Measurements from ENCODE around the gene NOTCH1.

NOTCH1 gene

DNA sequence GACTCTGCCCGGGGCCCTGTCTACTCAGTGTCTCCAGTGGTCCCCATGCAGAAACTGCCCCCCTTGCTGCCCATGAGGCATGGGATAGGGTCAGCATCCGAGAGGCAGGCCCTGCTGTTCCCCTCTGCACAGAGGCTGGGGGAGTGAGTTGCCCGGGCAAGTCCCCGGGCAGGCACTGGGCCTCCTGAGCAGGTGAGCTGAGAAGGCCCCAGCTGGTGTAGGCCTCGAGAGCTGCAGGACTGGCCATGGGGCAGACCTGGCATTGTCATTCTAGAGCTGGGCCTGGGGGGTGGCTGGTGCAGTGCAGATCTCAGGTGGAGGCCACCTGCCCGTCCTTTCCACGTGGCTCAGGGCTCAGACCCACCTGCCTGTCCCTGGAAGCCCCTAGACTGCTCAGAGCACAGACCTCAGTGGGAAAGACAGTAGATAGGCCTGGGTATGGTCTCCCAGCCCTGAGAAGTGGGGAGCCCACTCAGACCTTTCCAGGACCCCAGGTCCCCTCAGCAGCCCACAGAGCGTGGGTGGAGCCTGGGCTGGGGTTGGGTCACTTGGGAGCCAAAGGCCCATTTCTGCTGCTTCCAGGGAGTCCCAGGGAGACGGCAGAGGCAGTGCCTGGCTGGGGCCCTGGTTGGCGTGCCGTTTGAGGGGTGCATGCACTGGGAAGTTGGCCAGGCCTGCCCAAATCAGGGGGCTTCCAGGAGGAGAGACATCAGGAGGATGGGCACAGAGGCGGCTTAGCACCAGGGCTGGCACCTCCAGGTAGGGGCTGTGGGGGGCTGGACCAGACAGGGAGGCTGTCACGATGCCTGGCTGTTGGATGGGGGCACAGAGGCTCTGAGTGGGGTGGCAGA lies 4.8 kb upstream of the NOTCH1 start:
- Histone ChIP-seq H3K27ac (ENCODE audit: poor library complexity, severe bottlenecking) (peak overlapping the region; percentile 62), H3K27me3 (ENCODE audit: insufficient read depth, poor library complexity, severe bottlenecking) (no peaks in the 10 kb centered on the region), H3K36me3 (ENCODE audit: low read depth) (no peaks in the 10 kb centered on the region), H3K4me1 (ENCODE audit: insufficient read depth, poor library complexity, severe bottlenecking) (peaks cover 29% of the 10 kb centered on the region), H3K9me3 (ENCODE audit: severe bottlenecking) (no peaks in the 10 kb centered on the region), H3K4me3 (ENCODE audit: severe bottlenecking) (no peak overlapping the region)
- ATAC-seq (ENCODE audit: low read depth): peak; percentile 18; the same call in 1 of the 3 replicates
- TF ChIP-seq, protein P1, sequence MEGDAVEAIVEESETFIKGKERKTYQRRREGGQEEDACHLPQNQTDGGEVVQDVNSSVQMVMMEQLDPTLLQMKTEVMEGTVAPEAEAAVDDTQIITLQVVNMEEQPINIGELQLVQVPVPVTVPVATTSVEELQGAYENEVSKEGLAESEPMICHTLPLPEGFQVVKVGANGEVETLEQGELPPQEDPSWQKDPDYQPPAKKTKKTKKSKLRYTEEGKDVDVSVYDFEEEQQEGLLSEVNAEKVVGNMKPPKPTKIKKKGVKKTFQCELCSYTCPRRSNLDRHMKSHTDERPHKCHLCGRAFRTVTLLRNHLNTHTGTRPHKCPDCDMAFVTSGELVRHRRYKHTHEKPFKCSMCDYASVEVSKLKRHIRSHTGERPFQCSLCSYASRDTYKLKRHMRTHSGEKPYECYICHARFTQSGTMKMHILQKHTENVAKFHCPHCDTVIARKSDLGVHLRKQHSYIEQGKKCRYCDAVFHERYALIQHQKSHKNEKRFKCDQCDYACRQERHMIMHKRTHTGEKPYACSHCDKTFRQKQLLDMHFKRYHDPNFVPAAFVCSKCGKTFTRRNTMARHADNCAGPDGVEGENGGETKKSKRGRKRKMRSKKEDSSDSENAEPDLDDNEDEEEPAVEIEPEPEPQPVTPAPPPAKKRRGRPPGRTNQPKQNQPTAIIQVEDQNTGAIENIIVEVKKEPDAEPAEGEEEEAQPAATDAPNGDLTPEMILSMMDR (IDR thresholded peaks at IDR 0.05; ENCODE audit: poor library complexity, severe bottlenecking): no peak
- DNase-seq (ENCODE audit: low spot score): no peak

DNA sequence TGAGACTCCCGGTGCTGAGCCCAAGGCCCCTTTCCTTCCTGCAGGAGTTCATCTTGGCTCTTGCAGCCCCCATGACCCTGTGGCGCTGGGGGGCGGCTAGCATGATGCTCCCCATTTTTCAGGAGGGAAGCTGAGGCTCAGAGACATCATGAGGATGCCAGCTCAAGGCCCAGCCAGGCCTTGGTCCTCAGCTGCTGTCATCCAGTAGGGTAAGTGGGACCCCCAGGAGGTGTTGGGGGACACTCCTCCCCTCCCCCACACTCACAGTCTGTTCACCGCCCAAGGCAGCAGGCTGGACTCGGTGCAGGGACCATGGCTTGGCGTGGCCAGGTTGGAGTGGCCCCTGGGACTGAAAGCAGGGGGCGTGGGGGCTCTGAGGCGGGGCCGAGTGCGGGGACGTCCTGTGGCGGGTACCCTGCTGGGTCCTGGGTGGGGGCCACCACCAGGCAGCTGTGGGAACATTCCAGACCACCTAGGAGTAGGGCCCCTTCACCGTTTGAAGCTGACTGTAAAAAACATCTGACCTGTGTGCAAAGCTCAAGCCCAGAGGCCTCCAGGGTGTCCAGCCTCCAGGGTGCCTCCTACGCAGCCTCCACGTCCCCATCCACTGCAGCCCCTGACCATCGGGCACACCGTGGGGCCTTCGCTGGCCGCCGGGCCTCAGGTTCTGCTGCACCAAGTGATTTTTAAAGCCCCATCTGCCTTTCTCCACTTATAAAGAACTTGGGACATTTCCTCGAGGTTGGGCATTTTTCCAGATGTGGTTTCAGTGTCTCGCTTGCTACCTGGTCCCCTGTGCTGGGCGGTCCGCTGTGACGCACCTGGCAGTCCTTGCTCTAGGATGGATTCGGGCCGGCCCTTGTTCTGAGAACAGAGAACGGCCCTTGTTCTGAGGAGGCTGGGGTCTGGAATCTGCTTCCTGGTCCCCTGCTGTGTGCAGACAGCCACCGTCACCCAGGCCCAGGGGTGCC lies 3.4 kb upstream of the NOTCH1 start:
- no peak overlapping the region for H3K4me3 ChIP-seq (ENCODE audit: severe bottlenecking)
- H3K27me3 ChIP-seq (ENCODE audit: insufficient read depth, poor library complexity, severe bottlenecking): no peaks in the 10 kb centered on the region
- DNase-seq (ENCODE audit: low spot score) (no peak), ATAC-seq (ENCODE audit: low read depth) (no peak)
- peak overlapping the region; percentile 62 for H3K27ac ChIP-seq (ENCODE audit: poor library complexity, severe bottlenecking)
- peaks cover 29% of the 10 kb centered on the region for H3K4me1 ChIP-seq (ENCODE audit: insufficient read depth, poor library complexity, severe bottlenecking)
- TF ChIP-seq, protein P1 (IDR thresholded peaks at IDR 0.05; ENCODE audit: poor library complexity, severe bottlenecking): no peak
- H3K36me3 ChIP-seq (ENCODE audit: low read depth): no peaks in the 10 kb centered on the region
- H3K9me3 ChIP-seq (ENCODE audit: severe bottlenecking): no peaks in the 10 kb centered on the region

DNA sequence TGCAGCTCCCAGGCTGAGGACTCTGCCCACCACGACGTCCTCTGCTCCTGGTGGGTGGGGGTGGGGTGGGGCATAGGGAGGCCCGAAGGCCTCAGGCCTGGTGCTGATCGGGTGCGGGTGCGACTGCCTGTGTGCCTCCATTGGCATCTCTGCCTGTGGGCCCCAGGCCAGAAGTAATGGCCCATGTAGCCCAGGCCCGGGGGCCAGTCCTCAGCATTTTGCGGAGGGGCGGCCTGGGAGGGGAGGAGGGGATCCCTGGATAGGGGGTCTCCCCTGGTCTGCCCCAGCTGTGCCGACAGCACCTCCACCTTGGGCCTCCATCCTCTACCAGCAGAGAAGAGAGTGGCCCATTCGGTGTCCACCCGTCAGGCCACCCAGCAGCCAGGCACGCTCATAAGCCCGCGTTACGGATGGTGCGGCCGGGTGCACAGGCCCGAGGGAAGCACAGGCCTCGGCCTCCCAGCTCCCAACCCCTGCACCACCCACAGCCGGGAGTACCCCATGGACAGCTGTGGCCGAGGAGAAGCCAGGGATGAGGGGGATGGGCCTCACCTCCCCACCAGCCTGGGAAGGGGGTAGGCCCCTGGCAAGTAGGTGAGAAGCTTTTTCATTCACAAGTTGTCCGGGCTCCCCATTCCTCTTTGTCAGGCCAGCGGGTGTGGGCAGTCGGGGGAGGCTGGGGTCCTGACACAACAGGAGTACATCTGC lies 1.8 kb upstream of the NOTCH1 start:
- TF ChIP-seq, protein P1 (IDR thresholded peaks at IDR 0.05; ENCODE audit: poor library complexity, severe bottlenecking): no peak
- peaks cover 11% of the 10 kb centered on the region; the same call in 1 of the 2 replicates for H3K36me3 ChIP-seq (ENCODE audit: low read depth)
- peaks cover 29% of the 10 kb centered on the region for H3K4me1 ChIP-seq (ENCODE audit: insufficient read depth, poor library complexity, severe bottlenecking)
- H3K4me3 ChIP-seq (ENCODE audit: severe bottlenecking): no peak overlapping the region
- no peaks in the 10 kb centered on the region for H3K9me3 ChIP-seq (ENCODE audit: severe bottlenecking)
- H3K27me3 ChIP-seq (ENCODE audit: insufficient read depth, poor library complexity, severe bottlenecking): no peaks in the 10 kb centered on the region
- no peak for DNase-seq (ENCODE audit: low spot score)
- peak overlapping the region; percentile 82 for H3K27ac ChIP-seq (ENCODE audit: poor library complexity, severe bottlenecking)
- no peak for ATAC-seq (ENCODE audit: low read depth)

DNA sequence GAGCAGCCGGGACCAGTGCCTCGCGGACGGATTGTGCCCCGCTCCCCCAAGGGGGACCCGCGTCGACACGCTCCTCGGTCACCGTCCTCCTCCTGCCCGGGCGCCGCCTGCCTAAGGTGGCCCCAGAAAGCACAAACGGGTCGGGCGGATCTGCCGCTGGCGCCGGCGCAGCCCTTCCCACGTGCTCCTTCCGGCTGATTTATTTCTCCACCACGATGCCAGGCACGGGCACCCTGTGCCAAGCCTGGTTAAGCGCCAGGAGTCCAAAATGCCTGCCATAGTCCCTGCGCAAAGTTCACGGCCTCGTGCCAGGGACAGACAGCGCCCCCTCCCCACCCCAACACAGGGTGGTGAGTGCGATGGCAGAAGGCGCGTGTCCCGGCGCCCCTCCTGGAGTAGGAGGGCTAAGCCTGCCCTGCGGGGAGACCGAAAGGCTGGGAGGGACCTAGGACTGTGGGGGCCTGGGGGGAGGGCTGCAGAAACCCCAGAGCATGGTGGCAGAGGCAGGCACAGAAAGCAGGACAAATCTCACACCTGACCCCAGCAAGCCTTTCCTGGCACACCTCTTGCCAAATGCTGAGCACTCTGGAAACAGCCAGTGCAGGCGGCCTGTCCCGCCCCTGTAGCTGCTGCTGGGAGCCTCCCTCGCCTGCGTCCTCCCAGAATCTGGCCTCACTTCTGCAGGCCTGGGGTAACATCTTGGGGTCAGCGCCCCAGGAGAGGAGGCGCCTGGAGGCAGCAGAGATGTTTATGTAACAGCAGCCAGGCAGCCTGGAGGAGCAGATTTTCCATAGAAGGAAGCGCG lies 1.1 kb upstream of the NOTCH1 start:
- Histone ChIP-seq H3K27ac (ENCODE audit: poor library complexity, severe bottlenecking) (peak overlapping the region; percentile 82), H3K9me3 (ENCODE audit: severe bottlenecking) (no peaks in the 10 kb centered on the region), H3K36me3 (ENCODE audit: low read depth) (peaks cover 14% of the 10 kb centered on the region), H3K4me1 (ENCODE audit: insufficient read depth, poor library complexity, severe bottlenecking) (peaks cover 24% of the 10 kb centered on the region), H3K4me3 (ENCODE audit: severe bottlenecking) (peak overlapping the region; percentile 99), H3K27me3 (ENCODE audit: insufficient read depth, poor library complexity, severe bottlenecking) (no peaks in the 10 kb centered on the region)
- TF ChIP-seq, protein P1 (IDR thresholded peaks at IDR 0.05; ENCODE audit: poor library complexity, severe bottlenecking): no peak
- ATAC-seq (ENCODE audit: low read depth) (peak; percentile 15), DNase-seq (ENCODE audit: low spot score) (no peak)
